Measurements from ENCODE around the gene EXOC6B.

Gene EXOC6B

GRCh38 chr2:72236445-72237067, 589.3 kb downstream of the EXOC6B start:
- no peak overlapping the region for H3K4me3 ChIP-seq (ENCODE audit: low read depth, low read length)
- ChIA-PET CTCF (interaction anchor here (0.7 kb wide), 1 partner anchor 273 kb away, joined by 3 read pairs; no protein-coding TSS in a partner anchor), POLR2A (no interaction called here)
- H3K36me3 ChIP-seq (ENCODE audit: control insufficient read depth in 2 of 2, insufficient read depth in 1 of 2, low read length in 2 of 2): no peaks in the 10 kb centered on the region
- H3K4me1 ChIP-seq (ENCODE audit: control insufficient read depth, insufficient read depth, low read length): no peaks in the 10 kb centered on the region
- H3K27ac ChIP-seq (ENCODE audit: extremely low read depth, low read depth, low read length): no peak overlapping the region
- no peaks in the 10 kb centered on the region for H3K9me3 ChIP-seq (ENCODE audit: control insufficient read depth, insufficient read depth, low read depth, low read length)
- TF ChIP-seq ZSCAN23 (tag by site-specific recombination; IDR thresholded peaks at IDR 0.05) (no peak), ZBTB6 (tag by site-specific recombination; IDR thresholded peaks at IDR 0.05) (no peak), SP7 (tag by site-specific recombination; IDR thresholded peaks at IDR 0.05) (no peak), OSR2 (tag by site-specific recombination; IDR thresholded peaks at IDR 0.05) (no peak), ZNF157 (tag by site-specific recombination; IDR thresholded peaks at IDR 0.05) (no peak), KLF7 (tag by site-specific recombination; IDR thresholded peaks at IDR 0.05; ENCODE audit: borderline replicate concordance) (no peak), ZNF133 (tag by site-specific recombination; IDR thresholded peaks at IDR 0.05) (no peak), ZNF146 (tag by site-specific recombination; IDR thresholded peaks at IDR 0.05) (no peak)
- TF ChIP-seq, protein P1, sequence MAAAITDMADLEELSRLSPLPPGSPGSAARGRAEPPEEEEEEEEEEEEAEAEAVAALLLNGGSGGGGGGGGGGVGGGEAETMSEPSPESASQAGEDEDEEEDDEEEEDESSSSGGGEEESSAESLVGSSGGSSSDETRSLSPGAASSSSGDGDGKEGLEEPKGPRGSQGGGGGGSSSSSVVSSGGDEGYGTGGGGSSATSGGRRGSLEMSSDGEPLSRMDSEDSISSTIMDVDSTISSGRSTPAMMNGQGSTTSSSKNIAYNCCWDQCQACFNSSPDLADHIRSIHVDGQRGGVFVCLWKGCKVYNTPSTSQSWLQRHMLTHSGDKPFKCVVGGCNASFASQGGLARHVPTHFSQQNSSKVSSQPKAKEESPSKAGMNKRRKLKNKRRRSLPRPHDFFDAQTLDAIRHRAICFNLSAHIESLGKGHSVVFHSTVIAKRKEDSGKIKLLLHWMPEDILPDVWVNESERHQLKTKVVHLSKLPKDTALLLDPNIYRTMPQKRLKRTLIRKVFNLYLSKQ (tag by site-specific recombination; IDR thresholded peaks at IDR 0.05; ENCODE audit: borderline replicate concordance): no peak

- H3K4me3 ChIP-seq (ENCODE audit: low read depth, low read length): no peak overlapping the region
- no peaks in the 10 kb centered on the region for H3K9me3 ChIP-seq (ENCODE audit: control insufficient read depth, insufficient read depth, low read depth, low read length)
- H3K36me3 ChIP-seq (ENCODE audit: control insufficient read depth in 2 of 2, insufficient read depth in 1 of 2, low read length in 2 of 2): no peaks in the 10 kb centered on the region
- POLR2A ChIA-PET: no interaction called here
- no peaks in the 10 kb centered on the region for H3K4me1 ChIP-seq (ENCODE audit: control insufficient read depth, insufficient read depth, low read length)
- no peak overlapping the region for H3K27ac ChIP-seq (ENCODE audit: extremely low read depth, low read depth, low read length)
- CTCF ChIA-PET: interaction anchor here (0.7 kb wide), 1 partner anchor 274 kb away, joined by 3 read pairs; no protein-coding TSS in a partner anchor
- no peak for TF ChIP-seq ZBTB17 (tag by site-specific recombination; IDR thresholded peaks at IDR 0.05)
- TF ChIP-seq ZNF677 (tag by site-specific recombination; IDR thresholded peaks at IDR 0.05): no peak
- no peak for TF ChIP-seq ZNF132 (tag by site-specific recombination; IDR thresholded peaks at IDR 0.05; ENCODE audit: borderline replicate concordance)
- TF ChIP-seq ZNF555 (tag by site-specific recombination; conservative IDR thresholded peaks at IDR 0.05): no peak
- no peak for TF ChIP-seq ZXDB (tag by site-specific recombination; IDR thresholded peaks at IDR 0.05)
- TF ChIP-seq, protein P2, sequence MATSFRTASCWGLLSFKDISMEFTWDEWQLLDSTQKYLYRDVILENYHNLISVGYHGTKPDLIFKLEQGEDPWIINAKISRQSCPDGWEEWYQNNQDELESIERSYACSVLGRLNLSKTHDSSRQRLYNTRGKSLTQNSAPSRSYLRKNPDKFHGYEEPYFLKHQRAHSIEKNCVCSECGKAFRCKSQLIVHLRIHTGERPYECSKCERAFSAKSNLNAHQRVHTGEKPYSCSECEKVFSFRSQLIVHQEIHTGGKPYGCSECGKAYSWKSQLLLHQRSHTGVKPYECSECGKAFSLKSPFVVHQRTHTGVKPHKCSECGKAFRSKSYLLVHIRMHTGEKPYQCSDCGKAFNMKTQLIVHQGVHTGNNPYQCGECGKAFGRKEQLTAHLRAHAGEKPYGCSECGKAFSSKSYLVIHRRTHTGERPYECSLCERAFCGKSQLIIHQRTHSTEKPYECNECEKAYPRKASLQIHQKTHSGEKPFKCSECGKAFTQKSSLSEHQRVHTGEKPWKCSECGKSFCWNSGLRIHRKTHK (tag by site-specific recombination; IDR thresholded peaks at IDR 0.05): no peak
- TF ChIP-seq, protein P3, sequence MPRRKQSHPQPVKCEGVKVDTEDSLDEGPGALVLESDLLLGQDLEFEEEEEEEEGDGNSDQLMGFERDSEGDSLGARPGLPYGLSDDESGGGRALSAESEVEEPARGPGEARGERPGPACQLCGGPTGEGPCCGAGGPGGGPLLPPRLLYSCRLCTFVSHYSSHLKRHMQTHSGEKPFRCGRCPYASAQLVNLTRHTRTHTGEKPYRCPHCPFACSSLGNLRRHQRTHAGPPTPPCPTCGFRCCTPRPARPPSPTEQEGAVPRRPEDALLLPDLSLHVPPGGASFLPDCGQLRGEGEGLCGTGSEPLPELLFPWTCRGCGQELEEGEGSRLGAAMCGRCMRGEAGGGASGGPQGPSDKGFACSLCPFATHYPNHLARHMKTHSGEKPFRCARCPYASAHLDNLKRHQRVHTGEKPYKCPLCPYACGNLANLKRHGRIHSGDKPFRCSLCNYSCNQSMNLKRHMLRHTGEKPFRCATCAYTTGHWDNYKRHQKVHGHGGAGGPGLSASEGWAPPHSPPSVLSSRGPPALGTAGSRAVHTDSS (tag by site-specific recombination; IDR thresholded peaks at IDR 0.05): no peak
- no peak for TF ChIP-seq ZNF155 (tag by site-specific recombination; IDR thresholded peaks at IDR 0.05)
- no peak for TF ChIP-seq SP2 (tag by site-specific recombination; IDR thresholded peaks at IDR 0.05)
- no peak for TF ChIP-seq ZNF341 (tag by site-specific recombination; IDR thresholded peaks at IDR 0.05; ENCODE audit: low read depth)
- no peak for TF ChIP-seq ZNF654 (tag by site-specific recombination; IDR thresholded peaks at IDR 0.05; ENCODE audit: low read depth)
- TF ChIP-seq ZBTB11 (tag by site-specific recombination; conservative IDR thresholded peaks at IDR 0.05; ENCODE audit: low read depth): no peak
- TF ChIP-seq ZNF549 (tag by site-specific recombination; IDR thresholded peaks at IDR 0.05): no peak
These were observed 590.1 kb downstream of the EXOC6B start for GRCh38 chr2:72235497-72236415.
